Kidney capillary endothelial cell (primary cell): ENCODE measurements around the gene KIRREL3.

ENCODE experiments used
- DNase-seq: peaks from one replicate; pipeline ENCODE4 v3.0.0-alpha.2; 2018; ENCODE audit warnings: low spot score

The KIRREL3 gene

DNA sequence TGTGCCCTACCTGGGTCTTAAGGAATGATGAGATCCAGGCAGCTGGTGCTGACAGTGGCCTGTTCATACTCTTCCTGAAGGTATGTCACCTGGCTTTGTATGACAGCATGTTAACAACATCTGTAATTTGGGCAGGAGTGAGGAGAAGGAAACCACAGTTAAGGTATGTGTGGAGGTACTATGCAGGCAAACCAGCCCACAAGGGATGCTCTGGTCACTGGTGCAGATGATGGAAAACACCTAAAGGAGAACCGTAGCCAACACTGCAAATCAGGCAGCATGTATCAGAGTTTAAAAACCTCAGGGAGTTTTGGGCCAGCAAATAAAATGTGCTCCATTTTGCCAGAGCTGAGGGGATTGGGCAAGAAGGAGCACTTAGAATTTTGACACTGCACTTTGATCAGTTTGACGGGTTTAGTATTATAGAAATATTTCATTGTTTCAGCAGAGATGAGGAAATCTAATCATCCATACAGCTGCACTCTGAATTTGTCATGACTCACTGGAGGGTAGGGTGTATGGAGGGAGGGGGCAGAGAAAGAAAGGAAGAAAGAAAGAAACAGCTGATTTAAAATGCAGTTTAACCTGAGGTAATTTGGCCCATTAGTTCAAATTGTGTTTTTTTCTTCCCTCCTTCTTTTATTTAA is 260.9 kb downstream of the KIRREL3 start:
- no peak for DNase-seq

- no peak for DNase-seq
Observed at GRCh38 chr11:126738295-126739031, 262.1 kb downstream of the KIRREL3 start.

DNA sequence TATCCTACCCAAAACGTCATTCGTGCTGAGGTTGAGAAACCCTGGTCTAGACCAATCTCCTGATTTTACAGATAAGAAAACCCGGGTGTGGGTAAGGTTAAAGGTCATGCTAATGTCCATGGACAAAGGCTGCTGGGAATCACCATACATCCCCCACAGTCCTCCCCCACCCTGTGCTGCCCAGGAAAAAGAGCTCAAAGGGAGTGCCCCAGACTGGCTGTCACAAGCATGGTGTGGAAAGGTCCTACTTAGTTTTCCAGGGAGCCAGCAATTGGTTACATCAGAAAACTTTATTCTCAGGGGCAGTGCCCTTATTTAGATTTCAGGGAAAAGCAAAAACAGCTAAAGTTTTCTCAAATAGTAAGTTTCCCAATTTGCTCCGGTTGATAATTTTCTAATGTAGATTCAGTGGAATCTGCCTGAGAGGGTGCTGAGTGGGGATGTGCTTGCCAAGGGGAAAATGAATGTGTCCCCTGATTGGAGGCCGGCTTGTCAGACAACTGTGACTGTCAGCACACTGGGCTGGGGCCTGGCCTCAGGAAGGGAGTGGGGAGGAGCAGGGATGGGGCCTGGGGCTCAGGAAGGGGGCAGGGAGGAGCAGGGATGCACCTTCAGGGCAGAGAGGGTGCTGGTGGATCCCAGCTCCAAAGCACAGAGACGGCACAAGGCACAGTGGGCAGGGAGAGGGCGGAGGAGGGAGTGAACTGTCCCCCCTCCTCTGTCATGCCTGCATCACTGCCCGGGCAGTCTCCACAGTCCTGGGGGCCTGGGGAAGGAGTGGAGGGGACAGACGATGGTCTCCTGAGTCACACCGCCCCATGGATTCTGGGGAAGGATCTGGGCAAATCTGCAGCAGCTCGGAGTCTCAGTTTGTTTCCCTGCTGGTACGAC is 263.6 kb downstream of the KIRREL3 start:
- DNase-seq = no peak

GRCh38 chr11:126734752-126735151 is 265.8 kb downstream of the KIRREL3 start:
- DNase-seq = no peak

- DNase-seq = no peak
Observed at GRCh38 chr11:126733685-126734084, 266.9 kb downstream of the KIRREL3 start.

DNA sequence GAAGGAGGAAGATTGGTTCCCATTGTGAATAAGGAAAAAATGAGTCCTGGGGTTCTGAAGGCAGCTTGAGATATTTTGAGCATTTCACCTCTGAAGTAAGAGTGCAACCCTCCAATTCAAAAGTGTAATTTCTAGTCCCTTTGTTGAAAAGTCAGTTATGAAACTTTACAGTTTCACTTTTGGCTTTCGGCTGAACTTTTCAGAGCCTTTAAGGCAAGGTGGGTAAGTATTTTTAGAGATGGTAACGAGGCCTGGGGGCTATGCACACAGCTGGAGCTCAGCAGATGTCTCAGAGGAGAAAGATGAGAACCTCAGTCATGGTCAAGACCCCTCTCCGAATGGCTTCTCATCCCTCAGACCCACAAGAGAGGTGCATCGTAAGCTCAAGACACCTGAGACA is 267.6 kb downstream of the KIRREL3 start:
- no peak for DNase-seq

DNA sequence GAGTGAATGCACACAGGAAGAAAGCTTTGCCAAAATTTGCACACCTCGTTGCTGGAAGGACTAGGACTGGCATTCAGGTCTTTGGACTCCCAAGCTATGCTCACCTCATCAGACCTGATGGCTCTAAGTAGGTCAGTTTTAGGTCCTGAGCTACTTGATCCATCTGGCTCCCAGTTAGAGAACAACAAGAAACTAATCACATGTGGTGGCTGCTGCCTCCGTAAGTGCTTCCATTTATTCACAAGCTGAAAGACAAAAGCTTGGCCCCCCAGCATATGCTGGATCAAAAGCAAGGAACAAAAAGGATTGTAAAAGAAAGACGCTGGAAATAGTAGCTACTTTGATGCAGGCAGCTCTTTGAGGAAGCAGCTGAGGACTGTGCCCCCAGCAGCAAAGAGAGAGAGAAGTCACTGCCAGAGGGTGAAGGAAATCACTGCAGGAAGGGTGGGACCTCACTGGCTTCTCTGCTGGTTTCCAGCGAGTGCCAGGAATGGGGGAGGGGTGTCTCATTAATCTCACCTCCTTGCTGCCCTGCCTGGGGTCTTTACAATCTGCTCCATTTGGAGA is 268.9 kb downstream of the KIRREL3 start:
- no peak for DNase-seq

DNA sequence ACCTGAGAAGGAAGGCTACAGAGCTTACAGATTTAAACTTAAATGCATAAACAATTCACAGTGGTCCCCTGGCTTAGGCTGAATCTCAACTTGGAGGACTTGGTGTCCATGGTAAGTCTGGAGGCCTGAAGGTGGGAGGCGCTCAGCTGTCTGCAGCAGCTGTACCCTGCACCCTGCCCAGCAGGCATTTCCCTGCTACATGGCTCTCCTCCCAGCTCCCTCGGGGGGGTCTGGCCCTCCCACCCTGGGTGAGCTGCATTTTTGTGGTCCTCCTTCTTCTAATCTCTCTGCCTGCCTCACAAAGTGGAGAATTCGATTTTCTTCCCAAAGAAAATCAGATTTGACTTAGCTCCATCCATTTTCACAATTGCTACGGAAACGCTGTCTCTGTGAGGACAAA is 273.2 kb downstream of the KIRREL3 start:
- no peak for DNase-seq

DNA sequence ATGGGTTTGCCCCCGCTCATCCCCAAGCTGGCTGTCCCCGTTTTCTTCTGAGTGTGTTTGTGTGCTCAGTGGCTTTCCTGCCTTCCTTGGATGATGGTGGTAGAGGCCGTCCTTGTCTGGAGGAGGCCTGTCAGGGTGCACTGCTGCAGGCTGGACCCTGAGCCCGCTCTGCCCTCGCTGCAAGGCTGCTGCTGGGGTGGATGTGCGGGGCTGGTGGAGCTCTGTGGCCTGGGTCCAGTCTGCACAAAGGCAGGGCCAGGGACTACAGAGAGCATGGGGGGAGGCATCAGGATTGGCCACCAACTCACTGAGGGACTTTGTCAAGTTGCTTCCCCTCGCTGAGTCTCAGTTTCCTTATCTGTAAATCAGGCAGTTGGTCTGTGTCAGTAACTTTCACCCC is 275.0 kb downstream of the KIRREL3 start:
- DNase-seq = no peak

GRCh38 chr11:126725043-126725442 is 275.5 kb downstream of the KIRREL3 start:
- no peak for DNase-seq

GRCh38 chr11:126723665-126724045 is 276.9 kb downstream of the KIRREL3 start:
- no peak for DNase-seq

- no peak for DNase-seq
Observed at GRCh38 chr11:126722956-126723664, 277.5 kb downstream of the KIRREL3 start.

- DNase-seq = no peak
Observed at GRCh38 chr11:126722006-126722736, 278.4 kb downstream of the KIRREL3 start.

GRCh38 chr11:126720539-126721235 is 279.9 kb downstream of the KIRREL3 start:
- no peak for DNase-seq

DNA sequence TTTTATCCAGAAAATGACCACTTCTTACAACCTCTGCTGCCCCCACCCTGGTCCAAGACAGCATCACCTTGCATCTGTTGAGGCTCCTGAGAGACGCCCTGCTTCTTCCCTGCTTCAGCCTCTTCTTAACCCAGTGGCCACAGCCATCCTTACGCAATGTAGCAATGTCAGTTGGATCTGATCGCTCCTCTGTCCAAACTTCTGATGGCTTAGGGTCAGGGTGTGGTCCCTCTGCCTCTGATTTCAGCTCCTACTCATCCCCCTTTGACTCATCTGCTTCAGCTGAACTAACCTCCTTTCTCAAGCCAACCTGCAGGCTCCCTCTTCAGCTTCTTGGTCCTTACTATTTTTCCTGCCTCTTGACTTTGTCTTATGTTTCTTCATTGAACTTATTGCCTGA is 280.8 kb downstream of the KIRREL3 start:
- DNase-seq = no peak

- DNase-seq = no peak
Observed at GRCh38 chr11:126718276-126718675, 282.3 kb downstream of the KIRREL3 start.

- peak; percentile 37 for DNase-seq
Observed at GRCh38 chr11:126716456-126717083, 284.0 kb downstream of the KIRREL3 start.

- no peak for DNase-seq
Observed at GRCh38 chr11:126713806-126714205, 286.8 kb downstream of the KIRREL3 start.

GRCh38 chr11:126711977-126712625 is 288.5 kb downstream of the KIRREL3 start:
- peak; percentile 60 for DNase-seq
